ENCODE results near the gene SLC5A2.
"Not testable (repeated sequence)": the region's sequence is repeated elsewhere in the genome, so short reads cannot be mapped to it uniquely, and the experiment has no call there.

SLC5A2 gene

DNA sequence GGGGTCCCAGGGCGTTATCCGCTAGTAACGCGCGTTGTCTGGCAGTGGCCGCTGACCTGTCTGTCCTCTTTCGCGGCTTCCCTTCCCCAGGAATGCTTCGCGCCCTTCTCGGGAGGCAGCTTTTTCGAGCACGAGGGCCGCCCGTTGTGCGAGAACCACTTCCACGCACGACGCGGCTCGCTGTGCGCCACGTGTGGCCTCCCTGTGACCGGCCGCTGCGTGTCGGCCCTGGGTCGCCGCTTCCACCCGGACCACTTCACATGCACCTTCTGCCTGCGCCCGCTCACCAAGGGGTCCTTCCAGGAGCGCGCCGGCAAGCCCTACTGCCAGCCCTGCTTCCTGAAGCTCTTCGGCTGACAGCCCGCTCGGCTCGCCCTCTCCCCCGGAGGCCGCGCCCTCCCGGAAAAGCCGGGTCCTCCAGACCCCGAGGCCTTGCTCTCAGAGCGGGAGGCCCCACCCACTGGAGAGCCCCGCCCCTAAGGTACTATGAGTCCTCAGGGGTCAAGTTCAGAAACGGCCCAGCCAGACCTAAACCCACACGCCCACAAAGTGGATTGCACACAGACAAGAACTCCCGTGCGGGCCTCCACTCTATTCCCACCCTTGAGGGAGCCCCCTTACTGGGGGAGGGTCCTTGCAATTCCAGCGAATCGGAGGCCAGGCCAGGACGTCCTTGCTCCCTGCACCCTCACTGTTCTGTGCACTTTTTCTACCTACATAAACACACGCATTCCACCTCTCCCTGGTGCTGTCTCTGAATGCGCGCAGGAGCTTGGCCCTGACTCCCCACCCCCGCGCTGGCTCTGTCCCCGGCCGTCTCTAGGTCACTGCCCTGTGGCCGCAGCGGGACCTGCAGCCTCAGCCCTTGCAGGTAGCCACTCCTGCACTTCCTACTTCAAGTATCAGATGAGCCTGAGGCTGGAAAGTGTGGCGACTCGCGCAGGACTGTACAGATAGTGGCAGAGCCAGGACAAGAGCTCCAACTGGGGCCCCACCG, 5.4 kb upstream of the SLC5A2 start:
- no peak for DNase-seq

DNA sequence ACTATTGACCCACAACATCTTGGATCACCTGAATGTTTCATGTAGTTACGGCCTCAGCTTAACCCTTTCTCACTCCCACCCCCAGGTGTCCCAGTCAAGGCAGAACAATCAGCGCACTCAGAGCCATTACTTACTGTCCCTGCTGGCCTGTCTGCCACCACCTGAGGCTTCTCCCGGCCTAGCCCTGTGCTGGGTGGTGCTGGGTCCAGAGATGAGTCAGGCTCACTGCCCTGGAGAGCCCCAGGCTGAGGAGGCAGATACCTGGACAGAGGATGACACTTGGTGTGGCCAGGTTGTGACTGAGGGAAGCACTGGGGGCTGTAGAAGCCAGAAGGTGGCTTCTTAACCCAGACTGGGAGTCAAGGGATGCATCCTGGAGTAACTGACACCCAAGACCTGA, 4.0 kb upstream of the SLC5A2 start:
- no peak for DNase-seq

DNA sequence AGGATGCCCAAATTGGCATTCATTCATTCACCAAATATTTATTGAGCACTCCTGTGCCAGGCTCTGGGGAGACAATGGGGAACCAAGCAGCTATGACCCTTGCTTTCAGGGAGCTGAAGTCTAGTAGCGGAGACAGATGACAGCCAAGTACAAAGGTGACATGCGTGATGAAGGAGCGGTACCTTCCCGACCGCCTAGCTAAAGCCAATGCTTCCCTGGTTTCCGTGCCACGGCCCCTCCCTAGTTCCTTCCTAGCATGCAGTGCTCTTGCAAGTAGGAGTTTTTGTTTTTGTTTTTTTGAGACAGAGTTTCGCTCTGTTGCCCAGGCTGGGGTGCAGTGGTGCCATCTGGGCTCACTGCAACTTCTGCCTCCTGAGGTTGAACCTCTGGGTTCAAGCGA, 3.2 kb upstream of the SLC5A2 start:
- DNase-seq, result no peak

DNA sequence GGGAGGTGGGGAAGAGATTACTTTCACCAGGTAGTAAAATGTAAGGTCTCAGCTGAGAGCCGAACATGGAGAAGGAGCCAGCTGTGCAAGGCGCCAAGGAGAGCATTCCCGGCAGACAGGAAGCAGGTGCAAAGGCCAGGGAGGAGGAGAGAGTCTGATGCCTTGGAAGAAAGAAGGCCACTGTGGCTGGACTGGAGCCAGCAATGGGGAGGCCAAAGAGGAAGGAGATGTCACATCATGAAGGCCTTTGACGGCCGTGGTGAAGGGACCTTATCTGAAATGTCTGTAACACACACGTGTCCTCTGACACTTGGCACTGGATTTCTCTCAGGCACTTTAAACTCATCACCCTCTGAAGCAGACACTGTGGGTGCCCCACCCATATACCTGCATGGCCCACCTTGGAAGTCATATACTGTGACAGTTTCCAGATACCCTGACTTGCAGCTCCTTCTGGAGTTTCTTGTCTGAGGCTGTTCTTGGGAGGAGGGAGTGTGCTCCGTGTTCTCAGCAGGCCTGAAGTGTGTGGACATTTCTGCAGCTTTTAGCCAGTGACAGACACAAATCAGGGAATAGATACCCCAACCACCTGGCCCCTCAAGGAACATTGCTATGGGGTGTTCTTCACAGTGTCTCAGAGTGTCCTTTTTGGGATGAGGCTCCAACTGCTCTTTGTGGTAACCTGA, 1.9 kb upstream of the SLC5A2 start:
- DNase-seq, result no peak

DNA sequence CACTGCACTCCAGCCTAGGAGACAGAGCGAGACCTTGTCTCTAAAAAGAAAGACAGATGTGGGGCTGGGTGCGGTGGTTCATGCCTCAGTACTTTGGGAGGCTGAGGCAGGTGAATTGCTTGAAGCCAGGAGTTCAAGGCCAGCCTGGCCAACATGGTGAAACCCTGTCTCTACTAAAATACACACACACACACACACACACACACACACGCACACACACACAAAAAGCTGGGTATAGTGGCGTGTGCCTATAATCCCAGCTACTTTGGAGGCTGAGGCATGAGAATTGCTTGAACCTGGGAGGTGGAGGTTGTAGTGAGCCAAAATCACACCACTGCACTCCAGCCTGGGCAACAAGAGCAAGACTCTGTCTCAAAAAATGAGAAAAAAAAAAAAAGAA, 1.1 kb downstream of the SLC5A2 start:
- DNase-seq, result not testable (repeated sequence)

DNA sequence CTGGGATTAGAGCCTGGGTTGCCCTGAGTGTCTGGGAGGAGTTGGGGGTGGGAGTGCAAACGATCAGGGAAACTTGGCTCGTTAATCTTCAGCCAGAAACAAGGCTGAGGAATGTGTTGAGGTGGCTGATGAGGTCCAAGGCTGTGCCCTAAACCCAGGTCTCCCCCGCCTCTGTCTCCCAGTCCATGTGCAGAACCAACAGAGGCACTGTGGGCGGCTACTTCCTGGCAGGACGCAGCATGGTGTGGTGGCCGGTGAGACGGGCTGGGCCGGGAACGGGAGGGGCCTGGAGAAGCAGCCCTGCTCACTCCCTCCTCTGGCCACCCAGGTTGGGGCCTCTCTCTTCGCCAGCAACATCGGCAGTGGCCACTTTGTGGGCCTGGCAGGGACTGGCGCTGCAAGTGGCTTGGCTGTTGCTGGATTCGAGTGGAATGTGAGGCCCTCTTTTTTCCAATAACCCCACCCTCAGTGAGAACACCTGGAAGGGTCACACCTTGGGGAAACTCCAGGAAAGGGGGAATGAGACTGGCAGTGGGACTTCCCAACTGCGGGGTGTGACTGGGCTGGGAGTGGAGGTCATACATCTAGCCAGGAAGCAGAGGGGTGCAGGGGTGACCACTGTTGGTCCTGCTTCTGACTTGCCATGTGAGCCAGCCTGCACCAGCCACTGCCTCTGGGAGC, 1.7 kb downstream of the SLC5A2 start:
- DNase-seq, result no peak

DNA sequence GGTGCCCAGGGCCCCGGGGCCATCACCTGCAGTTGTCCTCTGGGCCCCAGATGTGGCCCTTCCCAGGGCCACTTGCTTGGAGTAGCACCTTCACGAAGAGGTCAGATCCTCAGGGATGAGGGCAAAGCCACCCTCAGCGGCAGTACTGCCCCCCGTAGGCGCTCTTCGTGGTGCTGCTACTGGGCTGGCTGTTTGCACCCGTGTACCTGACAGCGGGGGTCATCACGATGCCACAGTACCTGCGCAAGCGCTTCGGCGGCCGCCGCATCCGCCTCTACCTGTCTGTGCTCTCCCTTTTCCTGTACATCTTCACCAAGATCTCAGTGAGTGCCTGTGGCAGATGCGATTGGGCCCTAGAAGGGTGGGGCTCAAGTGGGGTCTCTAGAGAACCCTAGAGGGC, 2.6 kb downstream of the SLC5A2 start:
- DNase-seq, result no peak

DNA sequence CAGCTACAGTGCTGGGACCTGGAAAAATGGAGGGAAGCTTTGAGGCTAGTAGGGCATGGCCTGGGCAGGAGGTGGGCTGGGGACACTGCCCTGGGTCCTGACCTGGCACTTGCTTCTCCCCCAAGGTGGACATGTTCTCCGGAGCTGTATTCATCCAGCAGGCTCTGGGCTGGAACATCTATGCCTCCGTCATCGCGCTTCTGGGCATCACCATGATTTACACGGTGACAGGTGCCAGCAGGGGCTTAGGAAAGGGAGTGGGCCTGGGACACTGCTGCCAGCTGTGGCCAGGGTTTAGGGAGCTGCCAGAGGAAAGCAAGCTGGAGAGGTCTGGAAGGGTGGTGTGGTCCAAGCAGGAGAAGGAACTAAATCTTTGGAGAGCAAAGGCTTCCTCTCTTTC, 3.1 kb downstream of the SLC5A2 start:
- peak; percentile 14 to 34 for DNase-seq

DNA sequence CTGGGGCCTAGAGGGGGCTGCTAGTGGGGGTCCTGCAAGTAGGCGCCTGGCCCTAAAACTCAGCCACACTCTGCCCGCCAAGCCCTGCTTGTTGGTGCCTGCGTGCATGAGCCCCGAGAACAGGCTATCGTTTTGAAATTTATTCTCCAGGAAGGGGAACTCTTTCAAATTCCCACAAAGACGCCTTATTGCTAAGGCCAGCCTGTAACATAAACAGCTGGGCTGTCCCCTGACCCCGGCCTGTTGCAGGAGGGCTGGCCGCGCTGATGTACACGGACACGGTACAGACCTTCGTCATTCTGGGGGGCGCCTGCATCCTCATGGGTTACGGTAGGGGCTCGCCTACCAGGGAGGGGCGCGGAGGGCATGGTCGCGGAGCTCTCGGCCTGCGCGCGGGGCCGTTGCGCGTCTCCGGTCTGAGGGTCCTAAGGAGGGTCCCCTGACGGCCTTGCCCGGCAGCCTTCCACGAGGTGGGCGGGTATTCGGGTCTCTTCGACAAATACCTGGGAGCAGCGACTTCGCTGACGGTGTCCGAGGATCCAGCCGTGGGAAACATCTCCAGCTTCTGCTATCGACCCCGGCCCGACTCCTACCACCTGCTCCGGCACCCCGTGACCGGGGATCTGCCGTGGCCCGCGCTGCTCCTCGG, 4.3 kb downstream of the SLC5A2 start:
- DNase-seq, result no peak

DNA sequence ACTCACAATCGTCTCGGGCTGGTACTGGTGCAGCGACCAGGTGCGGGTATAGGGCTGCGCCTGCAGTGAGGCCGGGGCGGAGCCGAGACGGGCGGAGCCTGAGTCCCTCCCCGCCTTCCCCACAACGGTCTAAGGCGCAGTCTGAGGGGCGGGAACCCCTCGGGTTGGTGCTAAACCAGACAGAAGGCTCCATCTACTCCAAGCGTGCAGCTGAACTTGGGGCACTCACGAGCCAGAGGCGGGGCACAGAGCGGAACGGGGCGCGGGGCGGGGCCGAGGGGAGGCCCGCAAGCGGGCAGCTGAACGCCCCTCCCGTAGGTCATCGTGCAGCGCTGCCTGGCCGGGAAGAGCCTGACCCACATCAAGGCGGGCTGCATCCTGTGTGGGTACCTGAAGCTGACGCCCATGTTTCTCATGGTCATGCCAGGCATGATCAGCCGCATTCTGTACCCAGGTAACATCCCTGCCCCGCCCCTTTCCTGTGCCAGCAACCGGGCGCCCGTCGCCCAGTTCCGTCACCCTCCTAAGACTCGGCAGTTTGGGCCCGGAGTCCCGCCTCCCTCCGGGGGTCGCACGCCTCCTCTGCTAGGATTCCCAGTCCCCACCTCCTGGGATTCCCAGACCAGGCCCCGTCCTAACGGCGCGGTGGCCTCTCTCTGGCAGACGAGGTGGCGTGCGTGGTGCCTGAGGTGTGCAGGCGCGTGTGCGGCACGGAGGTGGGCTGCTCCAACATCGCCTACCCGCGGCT, 5.0 kb downstream of the SLC5A2 start:
- DNase-seq, result peak; percentile 17 to 80

DNA sequence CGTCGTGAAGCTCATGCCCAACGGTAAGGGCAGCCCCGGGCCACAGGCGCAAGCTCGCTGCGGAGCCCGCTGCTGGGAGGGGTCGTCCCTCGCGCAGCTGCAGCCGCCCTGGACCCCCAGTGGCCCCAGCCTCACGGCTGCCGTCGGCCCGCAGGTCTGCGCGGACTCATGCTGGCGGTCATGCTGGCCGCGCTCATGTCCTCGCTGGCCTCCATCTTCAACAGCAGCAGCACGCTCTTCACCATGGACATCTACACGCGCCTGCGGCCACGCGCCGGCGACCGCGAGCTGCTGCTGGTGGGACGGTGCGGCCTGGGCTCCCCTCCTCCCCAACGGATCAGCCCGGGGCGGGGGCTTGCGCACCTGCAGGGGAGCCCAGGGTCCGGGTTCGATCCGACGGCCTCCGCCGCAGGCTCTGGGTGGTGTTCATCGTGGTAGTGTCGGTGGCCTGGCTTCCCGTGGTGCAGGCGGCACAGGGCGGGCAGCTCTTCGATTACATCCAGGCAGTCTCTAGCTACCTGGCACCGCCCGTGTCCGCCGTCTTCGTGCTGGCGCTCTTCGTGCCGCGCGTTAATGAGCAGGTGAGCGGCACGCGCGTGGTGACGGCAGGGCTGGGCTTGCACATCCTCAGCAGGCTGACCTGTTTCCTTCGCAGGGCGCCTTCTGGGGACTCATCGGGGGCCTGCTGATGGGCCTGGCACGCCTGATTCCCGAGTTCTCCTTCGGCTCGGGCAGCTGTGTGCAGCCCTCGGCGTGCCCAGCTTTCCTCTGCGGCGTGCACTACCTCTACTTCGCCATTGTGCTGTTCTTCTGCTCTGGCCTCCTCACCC, 5.8 kb downstream of the SLC5A2 start:
- peak in 1 of 2 experiments; percentile 31 for DNase-seq

DNA sequence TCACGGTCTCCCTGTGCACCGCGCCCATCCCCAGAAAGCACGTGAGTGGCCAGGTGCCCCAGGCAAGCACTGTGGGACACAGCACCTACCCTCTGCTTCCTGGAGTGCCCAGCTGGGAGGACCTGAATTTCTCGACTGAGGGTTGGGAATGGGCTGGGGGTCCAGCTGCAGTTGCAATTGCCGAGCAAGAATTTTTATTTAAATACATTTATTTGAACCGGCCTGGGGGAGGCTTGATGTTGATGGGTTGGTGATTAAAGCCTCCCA, 6.3 kb downstream of the SLC5A2 start:
- DNase-seq, result no peak

DNA sequence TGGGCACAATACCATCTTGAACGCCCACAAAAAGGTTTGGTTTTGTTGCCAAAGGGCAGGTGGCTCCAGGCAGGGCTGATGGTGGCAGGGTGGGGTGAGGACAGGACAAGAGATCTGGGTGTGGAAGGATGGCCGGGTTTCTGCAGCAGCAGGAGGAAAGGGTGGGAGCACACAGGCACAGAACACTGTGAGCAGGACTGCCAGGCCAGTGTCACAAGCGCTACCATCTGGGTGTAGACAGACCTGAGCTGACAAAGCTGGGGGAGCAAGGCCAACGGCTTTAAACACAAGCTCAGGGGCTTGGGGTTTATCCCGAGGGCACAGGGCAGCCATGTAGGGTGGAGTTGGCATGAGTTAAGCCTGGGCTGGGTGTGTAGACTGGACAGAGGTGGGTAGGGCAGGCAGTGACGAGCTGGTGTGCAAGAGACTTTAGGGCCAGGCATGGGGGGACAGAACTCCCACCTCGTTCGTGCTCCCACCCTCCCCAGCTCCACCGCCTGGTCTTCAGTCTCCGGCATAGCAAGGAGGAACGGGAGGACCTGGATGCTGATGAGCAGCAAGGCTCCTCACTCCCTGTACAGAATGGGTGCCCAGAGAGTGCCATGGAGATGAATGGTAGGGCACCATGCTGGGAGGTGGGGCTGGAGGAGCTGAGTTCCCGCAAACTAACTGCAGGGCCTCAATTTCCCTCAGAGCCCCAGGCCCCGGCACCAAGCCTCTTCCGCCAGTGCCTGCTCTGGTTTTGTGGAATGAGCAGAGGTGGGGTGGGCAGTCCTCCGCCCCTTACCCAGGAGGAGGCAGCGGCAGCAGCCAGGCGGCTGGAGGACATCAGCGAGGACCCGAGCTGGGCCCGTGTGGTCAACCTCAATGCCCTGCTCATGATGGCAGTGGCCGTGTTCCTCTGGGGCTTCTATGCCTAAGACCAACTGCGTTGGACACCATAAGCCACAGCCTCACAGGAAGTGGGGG, 7.0 kb downstream of the SLC5A2 start:
- no peak for DNase-seq

DNA sequence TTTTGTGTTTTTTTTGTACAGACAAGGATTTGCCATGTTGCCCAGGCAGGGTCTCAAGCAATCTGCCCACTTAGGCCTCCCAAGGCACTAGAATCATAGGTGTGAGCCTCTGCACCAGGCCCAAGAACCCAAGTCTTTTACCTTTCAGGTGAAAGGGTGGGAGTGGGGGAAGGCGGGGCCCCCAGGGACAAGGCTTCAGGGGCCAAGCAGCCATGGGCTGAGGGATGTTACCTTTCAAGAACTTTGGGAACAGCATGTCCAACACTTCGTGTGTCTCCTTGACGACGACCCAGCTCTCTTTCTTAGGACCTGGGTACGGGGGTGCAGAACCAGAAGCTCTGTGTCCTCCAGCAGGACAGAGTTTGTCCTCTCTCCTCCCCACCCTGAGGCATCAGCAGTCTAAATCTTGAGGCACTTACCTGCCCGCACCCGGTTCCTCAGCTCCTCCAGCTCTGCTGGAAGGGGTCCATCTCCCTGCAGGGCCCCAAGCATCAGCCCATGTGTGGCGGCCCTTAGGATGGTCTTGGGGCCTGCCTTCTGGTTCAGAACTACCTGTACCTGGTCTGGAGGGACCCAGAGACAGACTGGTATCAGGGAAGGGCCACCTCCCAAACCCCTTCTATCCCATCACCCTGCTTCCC, 9.0 kb downstream of the SLC5A2 start:
- DNase-seq, result no peak

DNA sequence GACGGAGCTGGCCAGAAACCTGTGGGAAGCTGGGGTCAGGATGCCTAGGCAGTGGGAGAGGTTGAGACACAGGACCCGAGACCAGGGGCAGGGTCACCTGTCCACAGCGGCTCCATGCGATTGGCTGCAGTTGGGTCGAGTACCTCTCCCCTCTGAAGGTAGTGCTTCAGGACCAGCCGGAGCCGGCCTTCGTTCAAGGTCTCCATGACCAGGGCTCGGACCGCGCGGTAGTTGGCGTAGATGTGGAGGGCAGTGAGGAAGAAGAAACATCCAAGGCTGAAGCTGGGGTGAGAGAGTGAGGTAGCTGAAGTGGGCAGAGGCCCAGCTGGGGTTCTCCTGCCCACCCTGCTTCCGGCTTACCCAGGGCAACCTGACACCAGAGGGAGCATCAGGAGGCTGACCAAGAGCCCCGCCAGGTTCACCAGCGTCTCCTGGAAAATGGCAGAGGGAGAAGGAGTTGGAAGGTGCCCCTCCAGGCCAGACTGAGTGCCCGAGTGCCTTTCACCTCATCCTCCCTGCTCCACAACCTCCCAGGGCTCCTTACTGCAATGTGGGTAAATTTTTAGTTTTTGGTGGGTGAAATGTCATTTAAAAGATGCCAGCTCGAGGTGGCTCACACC, 10.7 kb downstream of the SLC5A2 start:
- DNase-seq, result no peak

DNA sequence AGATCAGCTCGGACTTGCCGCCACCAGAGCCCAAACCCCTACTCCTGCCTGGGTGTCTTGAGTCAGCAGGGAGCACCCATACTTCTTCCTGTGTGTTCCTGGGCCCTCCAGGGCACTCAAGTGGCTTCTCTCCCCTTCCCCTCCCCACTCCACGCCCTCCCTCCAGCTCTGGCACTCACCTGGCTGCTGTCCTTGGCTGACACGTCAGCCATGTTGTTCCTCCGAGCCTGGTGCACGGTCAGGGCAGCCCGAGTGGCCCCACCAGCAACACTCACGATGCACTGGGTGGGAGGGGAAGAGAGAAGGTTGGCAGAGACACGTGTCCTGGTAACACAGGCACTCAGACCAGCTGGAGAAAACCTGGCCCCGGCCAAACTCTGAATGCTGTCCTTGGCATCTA, 13.7 kb downstream of the SLC5A2 start:
- DNase-seq, result no peak

DNA sequence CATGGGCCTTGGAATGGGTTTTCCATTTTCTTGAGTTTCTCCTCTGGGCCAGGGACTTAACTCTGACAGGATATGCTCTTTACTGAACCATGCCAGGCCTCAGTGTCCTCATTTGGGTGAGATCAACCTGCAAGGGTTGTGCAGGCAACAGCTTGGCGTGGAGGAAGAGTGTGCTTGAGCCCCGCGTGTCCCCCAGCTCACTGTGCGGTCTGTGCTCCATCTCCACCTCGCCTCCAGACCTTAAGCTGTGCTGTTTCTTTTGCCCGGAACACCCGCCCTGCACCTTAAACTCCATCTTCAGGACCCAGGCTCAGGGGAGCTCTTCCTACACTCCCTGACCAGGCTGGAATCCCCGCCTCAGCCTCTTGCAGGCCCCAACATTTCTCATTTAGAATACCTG, 15.6 kb downstream of the SLC5A2 start:
- DNase-seq, result no peak

DNA sequence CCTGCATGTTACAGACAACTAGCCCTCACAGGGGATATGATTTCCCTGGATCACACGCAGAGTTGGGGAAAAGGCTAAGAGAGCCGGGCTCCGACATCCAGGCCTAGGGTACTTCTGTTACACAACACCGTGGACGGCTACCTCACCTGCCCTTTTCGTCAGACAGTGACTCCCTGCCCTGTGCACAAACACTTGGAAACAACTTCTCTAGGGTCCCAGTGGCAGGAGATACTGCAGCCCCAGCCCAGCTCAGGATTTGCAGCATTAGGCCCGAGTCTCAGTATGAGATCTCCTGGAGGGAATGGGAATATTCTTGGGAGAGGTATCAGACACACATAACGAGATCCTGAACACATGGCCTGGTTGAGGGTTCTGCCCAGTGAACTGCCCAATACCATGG, 17.0 kb downstream of the SLC5A2 start:
- DNase-seq, result no peak

DNA sequence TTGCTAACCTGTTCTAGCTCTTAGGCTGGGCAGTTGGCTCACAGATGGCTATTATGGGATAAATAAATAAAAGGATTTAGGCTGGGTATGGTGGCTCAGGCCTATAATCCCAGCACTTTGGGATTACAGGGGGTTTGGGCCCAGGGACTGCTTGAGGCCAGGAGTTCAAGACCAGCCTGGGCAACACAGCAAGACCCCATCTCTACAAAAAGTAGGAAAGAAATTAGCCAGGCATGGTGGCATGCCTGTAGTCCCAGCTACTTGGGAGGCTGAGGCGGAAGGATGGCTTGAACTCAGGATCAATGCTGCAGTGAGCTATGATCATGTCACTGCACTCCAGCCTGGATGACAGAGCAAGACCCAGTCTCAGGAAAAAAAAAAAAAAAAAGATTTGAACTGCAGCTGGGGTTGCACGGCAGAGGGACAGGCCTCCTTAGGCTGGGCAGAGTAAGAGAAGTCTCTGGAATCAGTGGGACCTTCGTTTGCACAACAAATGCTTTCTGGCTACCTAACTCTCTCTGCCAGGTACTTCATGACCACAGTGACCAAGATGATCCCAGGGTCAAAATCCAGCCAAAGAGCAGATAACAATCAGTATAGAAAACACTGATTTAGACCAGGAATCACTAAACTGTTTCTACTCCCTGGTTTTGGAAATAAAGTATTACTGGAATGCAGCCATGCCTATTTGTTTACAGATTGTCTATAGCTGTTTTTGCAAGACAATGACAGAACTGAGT, 18.5 kb downstream of the SLC5A2 start:
- DNase-seq, result no peak

Data from NCI-H524 (cell line).